Uterus (tissue), 2 donors: Measurements from ENCODE around the gene VWC2.

Source experiments
- POLR2A ChIP-seq, 2 donors: fragments of 450-650 bp; IDR thresholded peaks; one replicate each; pipeline ENCODE4 v1.6.1; 2016; ENCODE audit warnings: antibody characterized with exemption in 2 of 2, mild to moderate bottlenecking in 1 of 2, moderate library complexity in 1 of 2
- TF ChIP-seq, protein P1 (sequence below), 4 experiments: fragments of 200-600 bp in 2 of 4; fragments of 450-650 bp in 2 of 4; sonication (generic) in 2 of 4; IDR thresholded peaks; one replicate each; pipeline ENCODE4 v1.5.1; 2016 to 2019; ENCODE audit warnings: antibody characterized with exemption in 4 of 4, mild to moderate bottlenecking in 2 of 4, moderate library complexity in 1 of 4

DNA sequence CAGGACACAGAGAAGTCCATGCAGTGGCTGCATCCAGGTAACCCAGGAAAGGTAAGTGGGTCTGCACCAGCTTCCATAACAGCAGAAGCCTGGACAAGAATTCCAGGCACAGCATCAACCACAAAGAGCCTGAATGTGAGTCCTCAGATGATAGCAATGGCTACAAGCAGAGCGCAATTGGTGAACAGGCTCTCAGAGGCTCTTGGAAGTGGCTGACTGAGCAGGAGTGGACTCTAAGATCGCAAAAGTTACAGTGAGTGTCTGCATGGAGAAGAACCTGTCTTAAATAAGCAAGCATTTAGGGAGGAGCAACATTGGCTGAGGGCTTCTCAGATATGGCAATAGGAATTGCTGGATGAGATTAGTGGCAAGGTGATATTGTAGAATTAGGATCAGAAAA is 41.6 kb upstream of the VWC2 start:
- TF ChIP-seq, protein P1, sequence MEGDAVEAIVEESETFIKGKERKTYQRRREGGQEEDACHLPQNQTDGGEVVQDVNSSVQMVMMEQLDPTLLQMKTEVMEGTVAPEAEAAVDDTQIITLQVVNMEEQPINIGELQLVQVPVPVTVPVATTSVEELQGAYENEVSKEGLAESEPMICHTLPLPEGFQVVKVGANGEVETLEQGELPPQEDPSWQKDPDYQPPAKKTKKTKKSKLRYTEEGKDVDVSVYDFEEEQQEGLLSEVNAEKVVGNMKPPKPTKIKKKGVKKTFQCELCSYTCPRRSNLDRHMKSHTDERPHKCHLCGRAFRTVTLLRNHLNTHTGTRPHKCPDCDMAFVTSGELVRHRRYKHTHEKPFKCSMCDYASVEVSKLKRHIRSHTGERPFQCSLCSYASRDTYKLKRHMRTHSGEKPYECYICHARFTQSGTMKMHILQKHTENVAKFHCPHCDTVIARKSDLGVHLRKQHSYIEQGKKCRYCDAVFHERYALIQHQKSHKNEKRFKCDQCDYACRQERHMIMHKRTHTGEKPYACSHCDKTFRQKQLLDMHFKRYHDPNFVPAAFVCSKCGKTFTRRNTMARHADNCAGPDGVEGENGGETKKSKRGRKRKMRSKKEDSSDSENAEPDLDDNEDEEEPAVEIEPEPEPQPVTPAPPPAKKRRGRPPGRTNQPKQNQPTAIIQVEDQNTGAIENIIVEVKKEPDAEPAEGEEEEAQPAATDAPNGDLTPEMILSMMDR (IDR thresholded peaks at IDR 0.05) = no peak
- no peak for TF ChIP-seq POLR2A (IDR thresholded peaks at IDR 0.05)
